ENCODE results near the gene GPR152.

Gene GPR152

DNA sequence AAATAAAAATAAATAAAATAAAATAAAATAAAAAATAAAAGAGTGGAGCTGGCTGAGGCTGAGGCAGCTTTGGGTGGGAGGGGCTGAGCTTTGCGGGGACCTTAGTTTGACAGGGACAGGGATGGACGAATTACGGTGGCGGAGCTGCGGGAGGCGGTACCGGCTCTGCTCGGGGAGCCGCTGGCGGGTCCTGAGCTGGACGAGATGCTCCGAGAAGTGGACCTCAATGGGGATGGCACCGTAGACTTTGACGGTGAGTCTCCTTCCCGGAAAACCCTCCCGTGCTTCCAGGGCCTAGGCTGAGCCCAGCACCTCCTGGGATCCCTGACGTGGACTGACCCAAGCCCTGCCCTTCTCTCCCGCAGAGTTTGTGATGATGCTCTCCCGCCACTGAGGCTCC, 5.7 kb upstream of the GPR152 start:
- no peak for DNase-seq (ENCODE audit: low read depth in 1 of 2, low spot score in 1 of 2)
- no peak for TF ChIP-seq GABPA (IDR thresholded peaks at IDR 0.05; ENCODE audit: low read depth)
- TF ChIP-seq, protein P1, sequence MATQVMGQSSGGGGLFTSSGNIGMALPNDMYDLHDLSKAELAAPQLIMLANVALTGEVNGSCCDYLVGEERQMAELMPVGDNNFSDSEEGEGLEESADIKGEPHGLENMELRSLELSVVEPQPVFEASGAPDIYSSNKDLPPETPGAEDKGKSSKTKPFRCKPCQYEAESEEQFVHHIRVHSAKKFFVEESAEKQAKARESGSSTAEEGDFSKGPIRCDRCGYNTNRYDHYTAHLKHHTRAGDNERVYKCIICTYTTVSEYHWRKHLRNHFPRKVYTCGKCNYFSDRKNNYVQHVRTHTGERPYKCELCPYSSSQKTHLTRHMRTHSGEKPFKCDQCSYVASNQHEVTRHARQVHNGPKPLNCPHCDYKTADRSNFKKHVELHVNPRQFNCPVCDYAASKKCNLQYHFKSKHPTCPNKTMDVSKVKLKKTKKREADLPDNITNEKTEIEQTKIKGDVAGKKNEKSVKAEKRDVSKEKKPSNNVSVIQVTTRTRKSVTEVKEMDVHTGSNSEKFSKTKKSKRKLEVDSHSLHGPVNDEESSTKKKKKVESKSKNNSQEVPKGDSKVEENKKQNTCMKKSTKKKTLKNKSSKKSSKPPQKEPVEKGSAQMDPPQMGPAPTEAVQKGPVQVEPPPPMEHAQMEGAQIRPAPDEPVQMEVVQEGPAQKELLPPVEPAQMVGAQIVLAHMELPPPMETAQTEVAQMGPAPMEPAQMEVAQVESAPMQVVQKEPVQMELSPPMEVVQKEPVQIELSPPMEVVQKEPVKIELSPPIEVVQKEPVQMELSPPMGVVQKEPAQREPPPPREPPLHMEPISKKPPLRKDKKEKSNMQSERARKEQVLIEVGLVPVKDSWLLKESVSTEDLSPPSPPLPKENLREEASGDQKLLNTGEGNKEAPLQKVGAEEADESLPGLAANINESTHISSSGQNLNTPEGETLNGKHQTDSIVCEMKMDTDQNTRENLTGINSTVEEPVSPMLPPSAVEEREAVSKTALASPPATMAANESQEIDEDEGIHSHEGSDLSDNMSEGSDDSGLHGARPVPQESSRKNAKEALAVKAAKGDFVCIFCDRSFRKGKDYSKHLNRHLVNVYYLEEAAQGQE (IDR thresholded peaks at IDR 0.05; ENCODE audit: insufficient replicate concordance, low read depth): no peak
- TF ChIP-seq SPI1 (IDR thresholded peaks at IDR 0.05; ENCODE audit: borderline replicate concordance, low read depth): no peak
- no peak for TF ChIP-seq POLR2AphosphoS5 (IDR thresholded peaks at IDR 0.05; ENCODE audit: low read depth)
- TF ChIP-seq, protein P2, sequence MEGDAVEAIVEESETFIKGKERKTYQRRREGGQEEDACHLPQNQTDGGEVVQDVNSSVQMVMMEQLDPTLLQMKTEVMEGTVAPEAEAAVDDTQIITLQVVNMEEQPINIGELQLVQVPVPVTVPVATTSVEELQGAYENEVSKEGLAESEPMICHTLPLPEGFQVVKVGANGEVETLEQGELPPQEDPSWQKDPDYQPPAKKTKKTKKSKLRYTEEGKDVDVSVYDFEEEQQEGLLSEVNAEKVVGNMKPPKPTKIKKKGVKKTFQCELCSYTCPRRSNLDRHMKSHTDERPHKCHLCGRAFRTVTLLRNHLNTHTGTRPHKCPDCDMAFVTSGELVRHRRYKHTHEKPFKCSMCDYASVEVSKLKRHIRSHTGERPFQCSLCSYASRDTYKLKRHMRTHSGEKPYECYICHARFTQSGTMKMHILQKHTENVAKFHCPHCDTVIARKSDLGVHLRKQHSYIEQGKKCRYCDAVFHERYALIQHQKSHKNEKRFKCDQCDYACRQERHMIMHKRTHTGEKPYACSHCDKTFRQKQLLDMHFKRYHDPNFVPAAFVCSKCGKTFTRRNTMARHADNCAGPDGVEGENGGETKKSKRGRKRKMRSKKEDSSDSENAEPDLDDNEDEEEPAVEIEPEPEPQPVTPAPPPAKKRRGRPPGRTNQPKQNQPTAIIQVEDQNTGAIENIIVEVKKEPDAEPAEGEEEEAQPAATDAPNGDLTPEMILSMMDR (IDR thresholded peaks at IDR 0.05; ENCODE audit: insufficient read depth, low read length): no peak
- Histone ChIP-seq H3K27ac (replicated peaks) (no peak overlapping the region), H3K4me3 (replicated peaks; ENCODE audit: insufficient read depth, low read length) (no peak overlapping the region), H3K27me3 (ENCODE audit: insufficient read depth, poor library complexity, severe bottlenecking) (no peaks in the 10 kb centered on the region)

DNA sequence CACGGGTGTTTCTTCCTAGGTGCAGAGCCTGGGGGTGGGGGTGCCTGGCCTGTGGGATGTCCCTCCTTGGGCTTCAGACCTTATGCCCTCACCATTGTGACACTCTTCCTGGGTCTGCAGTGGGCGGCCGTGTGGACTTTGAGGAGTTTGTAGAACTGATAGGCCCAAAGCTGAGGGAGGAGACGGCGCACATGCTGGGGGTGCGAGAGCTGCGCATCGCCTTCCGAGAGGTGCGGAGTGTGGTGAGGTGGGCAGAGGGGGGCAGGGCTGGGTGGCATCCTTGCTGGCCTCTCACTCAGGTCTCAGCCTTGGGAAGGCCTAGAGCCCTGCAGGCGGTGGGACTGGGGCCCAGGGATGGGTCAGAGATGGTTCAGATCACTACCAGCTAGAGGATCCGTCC, 4.9 kb upstream of the GPR152 start:
- H3K4me3 ChIP-seq (replicated peaks; ENCODE audit: insufficient read depth, low read length): no peak overlapping the region
- no peak overlapping the region for H3K27ac ChIP-seq (replicated peaks)
- DNase-seq (ENCODE audit: low read depth in 1 of 2, low spot score in 1 of 2): no peak
- no peak for TF ChIP-seq GABPA (IDR thresholded peaks at IDR 0.05; ENCODE audit: low read depth)
- TF ChIP-seq SPI1 (IDR thresholded peaks at IDR 0.05; ENCODE audit: borderline replicate concordance, low read depth): no peak
- no peak for TF ChIP-seq POLR2AphosphoS5 (IDR thresholded peaks at IDR 0.05; ENCODE audit: low read depth)
- TF ChIP-seq, protein P1 (IDR thresholded peaks at IDR 0.05; ENCODE audit: insufficient replicate concordance, low read depth): no peak
- TF ChIP-seq, protein P2 (IDR thresholded peaks at IDR 0.05; ENCODE audit: insufficient read depth, low read length): no peak
- H3K27me3 ChIP-seq (ENCODE audit: insufficient read depth, poor library complexity, severe bottlenecking): no peaks in the 10 kb centered on the region

DNA sequence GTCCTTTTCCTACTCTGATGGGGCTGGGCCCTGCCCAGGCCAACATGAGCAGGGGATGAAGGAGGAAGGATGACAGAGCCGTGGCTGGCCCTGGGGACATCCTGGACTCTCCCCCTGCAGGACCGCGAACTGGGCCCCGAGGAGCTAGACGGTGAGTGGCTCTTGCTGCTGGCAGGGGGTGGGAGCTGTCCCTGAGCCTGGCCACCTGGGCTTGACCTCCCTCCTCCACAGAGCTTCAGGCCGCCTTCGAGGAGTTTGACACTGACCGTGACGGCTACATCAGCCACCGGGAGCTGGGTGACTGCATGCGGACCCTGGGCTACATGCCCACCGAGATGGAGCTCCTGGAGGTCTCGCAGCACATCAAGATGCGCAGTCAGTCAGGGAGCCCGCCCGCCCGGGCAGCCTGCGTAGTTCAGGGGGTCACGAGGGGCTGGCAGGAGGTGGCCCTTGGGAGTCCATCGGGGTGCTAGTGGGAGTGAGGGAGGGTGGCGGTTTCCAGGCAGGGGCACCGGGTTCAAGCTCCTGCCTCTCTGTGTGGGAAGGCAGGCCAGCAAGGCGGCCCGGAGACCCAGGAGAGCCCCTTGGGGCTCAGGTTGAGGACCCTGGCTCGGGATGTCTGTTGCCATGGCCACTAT, 3.7 kb upstream of the GPR152 start:
- TF ChIP-seq GABPA (IDR thresholded peaks at IDR 0.05; ENCODE audit: low read depth) (no peak), POLR2AphosphoS5 (IDR thresholded peaks at IDR 0.05; ENCODE audit: low read depth) (no peak), SPI1 (IDR thresholded peaks at IDR 0.05; ENCODE audit: borderline replicate concordance, low read depth) (no peak)
- TF ChIP-seq, protein P2 (IDR thresholded peaks at IDR 0.05; ENCODE audit: insufficient read depth, low read length): no peak
- TF ChIP-seq, protein P1 (IDR thresholded peaks at IDR 0.05; ENCODE audit: insufficient replicate concordance, low read depth): no peak
- no peaks in the 10 kb centered on the region for H3K27me3 ChIP-seq (ENCODE audit: insufficient read depth, poor library complexity, severe bottlenecking)
- no peak overlapping the region for H3K4me3 ChIP-seq (replicated peaks; ENCODE audit: insufficient read depth, low read length)
- no peak overlapping the region for H3K27ac ChIP-seq (replicated peaks)
- DNase-seq (ENCODE audit: low read depth in 1 of 2, low spot score in 1 of 2): no peak
